K562 (cell line): ENCODE results near the gene FRMPD2. TPM values are rescaled to one million over a fixed set of nuclear protein-coding genes. Genes with fewer than 3 reads are reported as not detected.

Experiments
- ASH1L ChIP-seq: fragments of 450-650 bp; IDR thresholded peaks from 2 replicates; pipeline ENCODE4 v1.6.1; 2018; ENCODE audit warnings: borderline replicate concordance, mild to moderate bottlenecking, low read depth; ENCODE audit not compliant: partially characterized antibody
- CHD2 ChIP-seq: IDR thresholded peaks from 2 replicates; pipeline ENCODE4 v1.6.1; 2011; ENCODE audit warnings: low read depth, low read length
- CREM ChIP-seq: IDR thresholded peaks from 2 replicates; pipeline ENCODE4 v1.6.1; 2014; ENCODE audit warnings: antibody characterized with exemption, low read depth
- FOSL1 ChIP-seq: fragments of 200-800 bp; sonication (Bioruptor generic); conservative IDR thresholded peaks from 2 replicates; pipeline ENCODE4 v1.6.1; 2016; ENCODE audit warnings: missing genetic modification characterization, missing compliant biosample characterization
- FOXA3 ChIP-seq, 2 experiments: fragments of 450-650 bp in 1 of 2; sonication (generic) in 1 of 2; formaldehyde crosslinking; IDR thresholded peaks in 1 of 2; conservative IDR thresholded peaks in 1 of 2; 2 replicates each; pipeline versions ENCODE4 v1.4.0 to v1.8.0; 2020 to 2022; ENCODE audit warnings: mild to moderate bottlenecking in 2 of 2, missing genetic modification reagents in 1 of 2
- FOXM1 ChIP-seq, 2 experiments: fragments of 450-650 bp in 1 of 2; sonication (generic) in 1 of 2; formaldehyde crosslinking in 1 of 2; IDR thresholded peaks; 2 replicates each; pipeline versions ENCODE4 v1.6.1 to v1.9.0; 2017 to 2022; ENCODE audit warnings: low read depth in 2 of 2, mild to moderate bottlenecking in 2 of 2, missing genetic modification reagents in 1 of 2, moderate library complexity in 1 of 2
- GTF2E2 ChIP-seq: fragments of 200-800 bp; sonication (Bioruptor generic); IDR thresholded peaks from 2 replicates; pipeline ENCODE4 v1.6.1; 2016; ENCODE audit warnings: missing genetic modification characterization, missing compliant biosample characterization
- JUN ChIP-seq, 2 experiments: sonication (generic) in 1 of 2; formaldehyde crosslinking in 1 of 2; IDR thresholded peaks; 2 replicates each; pipeline versions ENCODE4 v1.6.1 to v1.8.0; 2012 to 2022; ENCODE audit warnings: borderline replicate concordance in 2 of 2, mild to moderate bottlenecking in 2 of 2, improper control_type of control experiment in 1 of 2, low read depth in 1 of 2, low read length in 1 of 2, missing genetic modification reagents in 1 of 2
- MYC ChIP-seq, 2 experiments: fragments of 250-450 bp in 1 of 2; sonication (Bioruptor Pico) in 1 of 2; IDR thresholded peaks; 2 replicates each; pipeline versions ENCODE4 v1.5.1 to v1.6.1; 2012 to 2021; ENCODE audit warnings: low read depth in 2 of 2, borderline replicate concordance in 1 of 2, improper control_type of control experiment in 1 of 2, low read length in 1 of 2, mild to moderate bottlenecking in 1 of 2, moderate library complexity in 1 of 2
- NUFIP1 ChIP-seq: fragments of 450-650 bp; IDR thresholded peaks from 2 replicates; pipeline ENCODE4 v1.6.1; 2018; ENCODE audit not compliant: partially characterized antibody
- POLR2G ChIP-seq: fragments of 200-400 bp; formaldehyde crosslinking; IDR thresholded peaks from 2 replicates; pipeline ENCODE4 v1.6.1; 2017; ENCODE audit warnings: low read depth, mild to moderate bottlenecking, antibody characterized with exemption, low read length, moderate library complexity
- SP1 ChIP-seq: sonication (generic); formaldehyde crosslinking; IDR thresholded peaks from 2 replicates; pipeline ENCODE4 v1.8.1; 2022; ENCODE audit warnings: mild to moderate bottlenecking, missing genetic modification reagents
- TAF7 ChIP-seq: fragments of 450-650 bp; IDR thresholded peaks from 2 replicates; pipeline ENCODE4 v1.6.1; 2016; ENCODE audit warnings: missing genetic modification characterization, missing compliant biosample characterization
- ZC3H11A ChIP-seq: IDR thresholded peaks from 2 replicates; pipeline ENCODE4 v1.6.1; 2012; ENCODE audit warnings: low read depth, low read length, improper control_type of control experiment
- ZFPM2 ChIP-seq: fragments of 250-450 bp; sonication (Bioruptor Pico); IDR thresholded peaks from 2 replicates; pipeline ENCODE4 v1.5.1; 2022; ENCODE audit warnings: mild to moderate bottlenecking
- ZNF217 ChIP-seq: sonication (generic); formaldehyde crosslinking; IDR thresholded peaks from 2 replicates; pipeline ENCODE4 v1.8.0; 2022; ENCODE audit warnings: mild to moderate bottlenecking, missing genetic modification reagents
- ZNF253 ChIP-seq: fragments of 250-450 bp; sonication (Bioruptor Pico); conservative IDR thresholded peaks from 2 replicates; pipeline ENCODE4 v1.6.1; 2021; ENCODE audit warnings: mild to moderate bottlenecking
- polyA plus RNA-seq, 8 experiments: library from polyadenylated mRNA; depleted of rRNA in 4 of 8; stranded (reverse) in 5 of 8; unstranded in 3 of 8; fragments of >200 nt; fragmentation: Nextera tagmentation in 2 of 8; fragmentation: Illumina TruSeq in 1 of 8; extraction: Ambion mirVana in 2 of 8; extraction: Trizol in 1 of 8; gene quantifications; 2 replicates each; pipeline versions ENCODE4 v1.2.1 to v1.2.3, GENCODE V29; 2011 to 2014; ENCODE audit warnings: inconsistent platforms in 1 of 8, missing spikeins in 1 of 8
- total RNA-seq, 7 experiments: library from RNA; depleted of rRNA in 6 of 7; stranded (reverse); fragments of >200 nt in 6 of 7; fragmentation: Illumina TruSeq in 2 of 7; extraction: Trizol in 2 of 7; gene quantifications; 2 replicates each; pipeline versions ENCODE4 v1.2.1 to v1.2.3, GENCODE V29; 2011 to 2021; ENCODE audit warnings: low replicate concordance in 1 of 7
- TF ChIP-seq, protein P1 (sequence below): sonication (generic); formaldehyde crosslinking; IDR thresholded peaks from 2 replicates; pipeline ENCODE4 v1.8.0; 2022; ENCODE audit warnings: mild to moderate bottlenecking, missing genetic modification reagents
- TF ChIP-seq, protein P2 (sequence below), 3 experiments: fragments of 200-800 bp in 1 of 3; sonication (Bioruptor generic) in 1 of 3; sonication (generic) in 1 of 3; formaldehyde crosslinking in 1 of 3; IDR thresholded peaks; 2 replicates each; pipeline versions ENCODE4 v1.6.1 to v1.8.0; 2016 to 2022; ENCODE audit warnings: mild to moderate bottlenecking in 2 of 3, missing compliant biosample characterization in 2 of 3, missing genetic modification characterization in 2 of 3, missing genetic modification reagents in 1 of 3
- TF ChIP-seq, protein P3 (sequence below), 3 experiments: IDR thresholded peaks in 2 of 3; conservative IDR thresholded peaks in 1 of 3; 2 replicates each; pipeline ENCODE4 v1.5.1; 2011 to 2012; ENCODE audit warnings: low read length in 3 of 3, mild to moderate bottlenecking in 3 of 3, control low read depth in 2 of 3, improper control_type of control experiment in 1 of 3, inconsistent platforms in 1 of 3, low read depth in 1 of 3, mixed read lengths in 1 of 3, moderate library complexity in 1 of 3; ENCODE audit not compliant: insufficient read depth in 2 of 3
- TF ChIP-seq, protein P4 (sequence below): fragments of 450-650 bp; formaldehyde crosslinking; IDR thresholded peaks from 2 replicates; pipeline ENCODE4 v1.4.0; 2020; ENCODE audit warnings: mild to moderate bottlenecking

Gene FRMPD2
- total and polyA plus RNA-seq, 9 of the 15 experiments (the other 6 are each of a cell fraction or from before 2014, with no cell fraction given), result 0.12 to 0.95 (median 0.33) TPM

DNA sequence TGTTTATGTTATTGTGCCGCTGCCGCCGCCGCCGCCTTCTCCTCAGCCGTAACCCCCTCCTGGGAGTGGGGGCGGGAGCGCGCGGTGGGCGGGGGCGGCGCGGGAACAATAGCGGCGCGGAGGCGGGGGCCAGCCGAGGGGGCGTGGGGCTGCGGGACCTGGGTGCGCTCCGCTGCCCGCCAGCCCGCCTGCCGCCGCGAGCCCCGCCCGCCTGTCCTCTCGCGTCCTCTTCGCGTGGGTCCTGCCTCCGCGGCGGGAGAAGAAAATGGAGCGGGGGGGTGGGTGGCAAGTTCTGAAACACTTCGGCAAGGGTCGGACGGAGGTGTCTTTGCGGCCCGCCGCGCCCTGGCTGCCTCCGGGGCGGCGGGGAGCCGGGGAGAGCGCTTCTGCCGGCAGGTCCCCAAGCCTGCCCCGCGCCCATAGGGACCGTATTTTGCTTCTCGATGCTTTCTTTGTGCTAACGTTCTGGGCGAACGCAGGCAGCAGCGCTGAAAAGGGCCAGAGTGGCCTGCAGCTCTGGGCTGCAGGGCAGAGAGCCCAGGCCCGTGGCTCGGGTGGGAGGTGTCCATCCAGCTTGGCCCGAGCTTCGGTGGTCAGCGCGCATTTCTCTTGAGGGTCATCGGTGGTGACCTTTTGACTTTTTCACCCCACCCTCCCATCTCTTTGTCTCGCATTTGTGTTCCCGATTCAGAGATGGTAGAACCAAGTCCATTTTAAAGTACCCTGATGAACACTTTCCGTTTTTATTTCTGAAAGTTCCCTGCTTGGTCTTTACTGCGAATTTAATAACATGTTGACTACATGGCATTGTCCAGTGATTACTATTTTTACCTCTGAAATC, 32.6 kb upstream of the FRMPD2 start (continued):
- no peak for TF ChIP-seq GTF2E2 (tag)
- TF ChIP-seq CHD2, result 0 out of 2 replicates have a peak, but pooled peaks have one; percentile 22
- TF ChIP-seq, protein P1, sequence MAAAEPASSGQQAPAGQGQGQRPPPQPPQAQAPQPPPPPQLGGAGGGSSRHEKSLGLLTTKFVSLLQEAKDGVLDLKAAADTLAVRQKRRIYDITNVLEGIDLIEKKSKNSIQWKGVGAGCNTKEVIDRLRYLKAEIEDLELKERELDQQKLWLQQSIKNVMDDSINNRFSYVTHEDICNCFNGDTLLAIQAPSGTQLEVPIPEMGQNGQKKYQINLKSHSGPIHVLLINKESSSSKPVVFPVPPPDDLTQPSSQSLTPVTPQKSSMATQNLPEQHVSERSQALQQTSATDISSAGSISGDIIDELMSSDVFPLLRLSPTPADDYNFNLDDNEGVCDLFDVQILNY (CRISPR knock-in tag), result no peak
- TF ChIP-seq ZNF253, result no peak
- no peak for TF ChIP-seq FOXA3 (CRISPR knock-in tag; conservative IDR thresholded peaks at IDR 0.05 in 1 of 2, IDR thresholded peaks at IDR 0.05 in 1 of 2)
- TF ChIP-seq CREM, result no peak
- TF ChIP-seq POLR2G, result peak; percentile 48
- no peak for TF ChIP-seq ASH1L
- no peak for TF ChIP-seq ZNF217
- TF ChIP-seq FOSL1, result no peak
- TF ChIP-seq, protein P2, sequence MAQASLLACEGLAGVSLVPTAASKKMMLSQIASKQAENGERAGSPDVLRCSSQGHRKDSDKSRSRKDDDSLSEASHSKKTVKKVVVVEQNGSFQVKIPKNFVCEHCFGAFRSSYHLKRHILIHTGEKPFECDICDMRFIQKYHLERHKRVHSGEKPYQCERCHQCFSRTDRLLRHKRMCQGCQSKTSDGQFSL (CRISPR knock-in tag; IDR thresholded peaks at IDR 0.05), result 0 out of 2 replicates have a peak, but pooled peaks have one; percentile 39
- TF ChIP-seq, protein P2 (tag; IDR thresholded peaks at IDR 0.05), result no peak
- no peak for TF ChIP-seq JUN (IDR thresholded peaks at IDR 0.05; ENCODE audit: borderline replicate concordance, low read depth, low read length)
- no peak for TF ChIP-seq JUN (CRISPR knock-in tag; IDR thresholded peaks at IDR 0.05; ENCODE audit: borderline replicate concordance)
- no peak for TF ChIP-seq FOXM1 (IDR thresholded peaks at IDR 0.05; ENCODE audit: low read depth)
- TF ChIP-seq FOXM1 (CRISPR knock-in tag; IDR thresholded peaks at IDR 0.05; ENCODE audit: low read depth), result no peak
- TF ChIP-seq, protein P3, sequence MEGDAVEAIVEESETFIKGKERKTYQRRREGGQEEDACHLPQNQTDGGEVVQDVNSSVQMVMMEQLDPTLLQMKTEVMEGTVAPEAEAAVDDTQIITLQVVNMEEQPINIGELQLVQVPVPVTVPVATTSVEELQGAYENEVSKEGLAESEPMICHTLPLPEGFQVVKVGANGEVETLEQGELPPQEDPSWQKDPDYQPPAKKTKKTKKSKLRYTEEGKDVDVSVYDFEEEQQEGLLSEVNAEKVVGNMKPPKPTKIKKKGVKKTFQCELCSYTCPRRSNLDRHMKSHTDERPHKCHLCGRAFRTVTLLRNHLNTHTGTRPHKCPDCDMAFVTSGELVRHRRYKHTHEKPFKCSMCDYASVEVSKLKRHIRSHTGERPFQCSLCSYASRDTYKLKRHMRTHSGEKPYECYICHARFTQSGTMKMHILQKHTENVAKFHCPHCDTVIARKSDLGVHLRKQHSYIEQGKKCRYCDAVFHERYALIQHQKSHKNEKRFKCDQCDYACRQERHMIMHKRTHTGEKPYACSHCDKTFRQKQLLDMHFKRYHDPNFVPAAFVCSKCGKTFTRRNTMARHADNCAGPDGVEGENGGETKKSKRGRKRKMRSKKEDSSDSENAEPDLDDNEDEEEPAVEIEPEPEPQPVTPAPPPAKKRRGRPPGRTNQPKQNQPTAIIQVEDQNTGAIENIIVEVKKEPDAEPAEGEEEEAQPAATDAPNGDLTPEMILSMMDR (IDR thresholded peaks at IDR 0.05 in 2 of 3, conservative IDR thresholded peaks at IDR 0.05 in 1 of 3; ENCODE audit: insufficient read depth in 2 of 3, low read depth in 1 of 3, low read length in 3 of 3), result no peak
- TF ChIP-seq, protein P4, sequence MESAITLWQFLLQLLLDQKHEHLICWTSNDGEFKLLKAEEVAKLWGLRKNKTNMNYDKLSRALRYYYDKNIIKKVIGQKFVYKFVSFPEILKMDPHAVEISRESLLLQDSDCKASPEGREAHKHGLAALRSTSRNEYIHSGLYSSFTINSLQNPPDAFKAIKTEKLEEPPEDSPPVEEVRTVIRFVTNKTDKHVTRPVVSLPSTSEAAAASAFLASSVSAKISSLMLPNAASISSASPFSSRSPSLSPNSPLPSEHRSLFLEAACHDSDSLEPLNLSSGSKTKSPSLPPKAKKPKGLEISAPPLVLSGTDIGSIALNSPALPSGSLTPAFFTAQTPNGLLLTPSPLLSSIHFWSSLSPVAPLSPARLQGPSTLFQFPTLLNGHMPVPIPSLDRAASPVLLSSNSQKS (CRISPR knock-in tag), result no peak
- no peak for TF ChIP-seq ZFPM2 (CRISPR knock-in tag)
- no peak for TF ChIP-seq TAF7 (tag)
- TF ChIP-seq NUFIP1, result no peak
- no peak for TF ChIP-seq ZC3H11A
- TF ChIP-seq SP1, result peak; percentile 54
- TF ChIP-seq MYC (IDR thresholded peaks at IDR 0.05; ENCODE audit: low read depth, low read length), result no peak
- no peak for TF ChIP-seq MYC (CRISPR knock-in tag; IDR thresholded peaks at IDR 0.05; ENCODE audit: borderline replicate concordance, low read depth)
